Mononuclear cell (primary cell): ENCODE measurements around the gene LEF1. TPM values are rescaled to one million over a fixed set of nuclear protein-coding genes. Genes with fewer than 3 reads are reported as not detected.

ENCODE experiments used
- H3K27me3 ChIP-seq: 2 replicates; pipeline ENCODE4 v1.6.0; 2011; ENCODE audit warnings: low read length, control low read depth; ENCODE audit not compliant: insufficient read depth
- H3K4me1 ChIP-seq: 2 replicates; pipeline ENCODE4 v1.5.1; 2011; ENCODE audit warnings: mild to moderate bottlenecking, low read length, control low read depth; ENCODE audit not compliant: insufficient read depth
- H3K4me3 ChIP-seq: 2 replicates; pipeline ENCODE4 v1.5.1; 2011; ENCODE audit warnings: mild to moderate bottlenecking, low read length, moderate library complexity
- H3K9me3 ChIP-seq: 2 replicates; pipeline ENCODE4 v1.5.1; 2011; ENCODE audit warnings: low read depth, mild to moderate bottlenecking, control low read depth, low read length
- total RNA-seq: library from RNA; depleted of rRNA; stranded (reverse); fragments of >200 nt; gene quantifications from one replicate; pipeline ENCODE4 v1.2.3, GENCODE V29; 2012

Gene LEF1
- total RNA-seq: 327 TPM

- no peaks in the 10 kb centered on the region for H3K9me3 ChIP-seq
- peaks cover 88% of the 10 kb centered on the region for H3K27me3 ChIP-seq
- peak within 1 kb of the TSS; percentile 61 for H3K4me3 ChIP-seq
- peaks cover 55% of the 10 kb centered on the region for H3K4me1 ChIP-seq
Measured at GRCh38 chr4:108168671-108169523, at the start of gene LEF1. Gene LEF1, minus strand, starts transcription at chr4:108168932. Its CDS starts 1,165 bp downstream, at chr4:108167767.

GRCh38 chr4:108216510-108216909 is 47.8 kb upstream of the LEF1 start:
- no peaks in the 10 kb centered on the region for H3K9me3 ChIP-seq
- H3K4me1 ChIP-seq: no peaks in the 10 kb centered on the region
- no peak overlapping the region for H3K4me3 ChIP-seq
- H3K27me3 ChIP-seq: no peaks in the 10 kb centered on the region

- Histone ChIP-seq H3K4me1 (no peaks in the 10 kb centered on the region), H3K9me3 (no peaks in the 10 kb centered on the region), H3K4me3 (no peak overlapping the region), H3K27me3 (no peaks in the 10 kb centered on the region)
Measured at GRCh38 chr4:108215055-108215454, 46.3 kb upstream of the LEF1 start.

DNA sequence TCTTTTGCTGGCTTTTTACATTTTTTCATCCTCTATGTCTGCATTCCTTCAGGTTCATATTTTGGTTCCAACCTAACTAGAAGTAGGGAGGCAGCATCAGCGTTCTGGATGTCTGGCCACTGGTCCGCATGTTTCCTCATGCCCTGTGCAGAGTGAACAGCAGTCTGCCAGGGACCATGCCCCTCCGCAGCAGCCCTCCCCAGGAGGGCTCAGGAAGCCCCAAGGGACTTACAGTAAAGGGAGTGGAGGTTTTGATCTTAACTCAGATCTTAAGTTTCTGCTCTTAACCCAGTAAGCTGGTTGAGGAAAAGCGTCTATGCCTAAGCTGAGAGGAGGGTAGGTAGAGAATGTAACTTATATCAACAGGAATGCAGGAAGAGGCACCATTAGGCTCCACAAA is 45.0 kb upstream of the LEF1 start:
- Histone ChIP-seq H3K4me3 (no peak overlapping the region), H3K27me3 (no peaks in the 10 kb centered on the region), H3K9me3 (no peaks in the 10 kb centered on the region), H3K4me1 (no peaks in the 10 kb centered on the region)

- Histone ChIP-seq H3K4me3 (no peak overlapping the region), H3K9me3 (no peaks in the 10 kb centered on the region), H3K4me1 (no peaks in the 10 kb centered on the region), H3K27me3 (no peaks in the 10 kb centered on the region)
Measured at GRCh38 chr4:108213308-108213707, 44.6 kb upstream of the LEF1 start.

DNA sequence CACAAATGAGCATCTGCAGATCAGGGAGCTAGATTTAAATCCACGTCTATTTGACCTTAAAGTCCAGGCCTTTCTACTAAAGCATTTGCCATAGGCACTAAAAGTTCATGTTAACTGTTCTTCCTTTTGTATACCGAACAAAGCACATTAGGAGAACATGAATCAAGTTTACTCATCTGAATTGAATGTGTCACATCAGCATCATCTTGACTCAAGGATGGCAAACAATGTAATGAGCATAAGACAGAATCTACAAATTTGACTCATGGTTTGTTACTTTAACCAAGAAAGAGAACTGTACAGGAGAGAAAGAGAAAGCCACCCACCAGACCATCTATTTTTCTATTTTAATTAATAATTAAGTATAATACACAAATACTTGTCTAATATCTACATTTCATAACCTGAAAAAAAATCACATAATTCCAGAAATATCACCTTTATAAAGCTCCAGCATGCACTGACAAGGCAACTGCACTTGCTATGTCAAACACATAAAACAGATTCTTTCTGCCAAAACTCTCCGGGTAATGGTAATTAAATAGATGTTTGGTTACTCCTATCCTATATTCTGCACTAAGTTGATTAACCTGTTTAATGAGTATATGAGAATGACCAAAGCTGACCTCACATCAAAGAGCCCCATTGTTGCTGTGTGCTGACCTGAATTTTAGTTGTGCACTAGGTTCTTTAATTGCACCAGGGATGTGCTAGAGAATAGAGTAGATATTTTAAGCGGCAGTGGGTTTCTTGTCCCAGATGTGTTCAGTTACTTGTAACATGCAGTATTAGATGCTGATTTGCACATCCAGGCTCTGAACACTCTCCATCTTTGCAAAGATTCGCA is 42.5 kb upstream of the LEF1 start:
- Histone ChIP-seq H3K4me3 (no peak overlapping the region), H3K27me3 (no peaks in the 10 kb centered on the region), H3K9me3 (no peaks in the 10 kb centered on the region), H3K4me1 (no peaks in the 10 kb centered on the region)

DNA sequence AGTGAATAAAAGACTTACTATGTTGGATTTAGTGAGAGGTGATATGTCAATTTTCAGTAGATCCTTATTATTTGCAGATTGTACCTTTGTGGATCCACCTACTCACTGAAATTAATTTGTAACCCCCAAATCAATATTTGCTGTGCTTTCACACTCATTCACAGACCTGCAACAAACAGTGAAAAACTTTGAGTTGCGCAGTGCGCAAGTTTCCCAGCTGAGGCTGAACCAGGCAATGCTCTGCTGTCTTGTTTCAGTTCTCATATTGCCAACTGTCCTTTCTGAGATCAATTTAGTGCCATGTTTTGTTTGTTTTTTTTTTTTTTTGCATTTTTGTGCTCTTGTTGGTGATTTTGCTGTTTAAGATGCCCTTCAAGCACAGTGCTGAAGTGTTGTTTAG is 40.8 kb upstream of the LEF1 start:
- Histone ChIP-seq H3K4me1 (no peaks in the 10 kb centered on the region), H3K27me3 (no peaks in the 10 kb centered on the region), H3K4me3 (no peak overlapping the region), H3K9me3 (no peaks in the 10 kb centered on the region)

DNA sequence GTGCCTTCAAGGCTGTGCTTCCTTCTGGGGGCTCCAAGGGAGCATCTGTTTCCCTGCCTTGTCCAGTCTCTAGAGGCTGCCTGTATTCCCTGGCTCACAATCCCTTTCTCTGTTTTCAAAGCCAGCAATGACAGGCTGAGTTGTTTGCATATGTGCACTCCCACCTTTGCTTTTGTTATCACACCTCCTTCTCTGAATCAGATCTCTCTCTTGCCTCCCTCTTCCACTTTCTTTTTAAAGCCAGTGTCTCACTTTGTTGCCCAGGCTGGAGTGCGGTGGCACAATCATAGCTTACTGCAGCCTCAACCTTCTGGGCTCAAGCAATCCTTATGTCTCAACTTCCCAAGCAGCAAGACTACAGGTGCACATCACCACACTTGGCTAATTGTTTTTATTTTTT is 37.1 kb upstream of the LEF1 start:
- Histone ChIP-seq H3K4me1 (no peaks in the 10 kb centered on the region), H3K9me3 (no peaks in the 10 kb centered on the region), H3K4me3 (no peak overlapping the region), H3K27me3 (no peaks in the 10 kb centered on the region)

DNA sequence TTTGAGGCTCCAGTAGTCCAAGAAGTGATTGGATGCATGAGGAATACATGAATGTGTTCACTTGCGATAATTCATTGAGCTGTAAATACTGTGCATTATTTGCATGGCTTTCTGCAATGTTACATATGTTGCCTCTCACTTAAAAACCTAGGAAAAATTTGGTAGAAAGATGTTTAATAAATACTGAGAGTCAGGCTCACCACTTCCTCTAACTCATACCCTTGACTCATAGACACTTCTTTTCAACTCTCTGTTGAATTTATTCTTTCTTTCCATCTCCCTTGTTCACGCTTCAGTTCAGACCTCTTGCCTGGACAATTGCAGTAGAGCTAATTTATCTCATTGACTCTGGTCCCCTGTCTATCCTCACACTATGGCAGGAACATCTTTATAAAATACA is 35.8 kb upstream of the LEF1 start:
- Histone ChIP-seq H3K4me1 (no peaks in the 10 kb centered on the region), H3K27me3 (no peaks in the 10 kb centered on the region), H3K4me3 (no peak overlapping the region), H3K9me3 (no peaks in the 10 kb centered on the region)

- Histone ChIP-seq H3K27me3 (no peaks in the 10 kb centered on the region), H3K9me3 (no peaks in the 10 kb centered on the region), H3K4me3 (no peak overlapping the region), H3K4me1 (no peaks in the 10 kb centered on the region)
Measured at GRCh38 chr4:108203377-108203776, 34.6 kb upstream of the LEF1 start.

GRCh38 chr4:108201774-108202173 is 33.0 kb upstream of the LEF1 start:
- no peaks in the 10 kb centered on the region for H3K4me1 ChIP-seq
- H3K27me3 ChIP-seq: no peaks in the 10 kb centered on the region
- H3K4me3 ChIP-seq: no peak overlapping the region
- no peaks in the 10 kb centered on the region for H3K9me3 ChIP-seq

- Histone ChIP-seq H3K4me3 (no peak overlapping the region), H3K4me1 (no peaks in the 10 kb centered on the region), H3K27me3 (no peaks in the 10 kb centered on the region), H3K9me3 (no peaks in the 10 kb centered on the region)
Measured at GRCh38 chr4:108199881-108200280, 31.1 kb upstream of the LEF1 start.

GRCh38 chr4:108193886-108194672 is 25.3 kb upstream of the LEF1 start:
- Histone ChIP-seq H3K9me3 (no peaks in the 10 kb centered on the region), H3K4me1 (no peaks in the 10 kb centered on the region), H3K4me3 (no peak overlapping the region), H3K27me3 (no peaks in the 10 kb centered on the region)

- Histone ChIP-seq H3K9me3 (no peaks in the 10 kb centered on the region), H3K4me1 (no peaks in the 10 kb centered on the region), H3K27me3 (no peaks in the 10 kb centered on the region), H3K4me3 (no peak overlapping the region)
Measured at GRCh38 chr4:108192935-108193334, 24.2 kb upstream of the LEF1 start.

DNA sequence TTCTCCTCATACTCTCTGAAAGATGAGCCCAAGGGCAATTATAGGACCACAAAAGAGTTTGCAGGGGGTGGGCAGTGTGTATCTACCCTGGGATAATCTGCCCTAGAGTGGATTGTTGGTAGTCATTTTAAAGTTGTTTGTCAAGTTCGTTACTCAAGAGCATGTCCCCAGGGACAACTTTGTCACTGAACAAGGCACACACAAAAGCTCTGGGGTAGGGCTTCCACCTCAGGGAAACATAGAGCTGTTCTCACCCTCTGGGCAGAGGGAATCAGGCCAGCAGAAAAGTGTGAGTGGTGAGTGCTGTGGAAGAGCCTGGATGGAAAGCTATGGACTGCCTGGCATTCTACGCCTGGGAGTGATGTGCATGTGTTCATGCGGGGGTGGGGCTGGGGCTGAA is 23.3 kb upstream of the LEF1 start:
- no peaks in the 10 kb centered on the region for H3K9me3 ChIP-seq
- H3K27me3 ChIP-seq: no peaks in the 10 kb centered on the region
- H3K4me1 ChIP-seq: no peaks in the 10 kb centered on the region
- no peak overlapping the region for H3K4me3 ChIP-seq
